B cell (primary cell): ENCODE data around the gene SLC16A9. TPM values are rescaled to one million over a fixed set of nuclear protein-coding genes. Genes with fewer than 3 reads are reported as not detected.

Experiments used
- ATAC-seq: fragments of 200-7000 bp; cut with Tn5 transposase; one replicate; pipeline ENCODE4 v1.10.0; 2021; ENCODE audit warnings: low read depth, mild to moderate bottlenecking, moderate number of reproducible peaks, moderate library complexity
- CTCF ChIA-PET: fragments of 350-600 bp; sonication (Branson Sonifier 250); formaldehyde crosslinking; loops from one replicate; lab custom pipeline; 2021; ENCODE audit warnings: antibody characterized with exemption, inconsistent platforms; lab: Charles Lee
- POLR2A ChIA-PET: fragments of 350-600 bp; sonication (Branson Sonifier 250); formaldehyde crosslinking; loops from one replicate; lab custom pipeline; 2021; ENCODE audit warnings: antibody characterized with exemption; lab: Charles Lee
- DNase-seq: peaks from one replicate; pipeline ENCODE4 v3.0.0; 2013
- H2AFZ ChIP-seq: 2 replicates; pipeline ENCODE4 v1.6.1; 2012; ENCODE audit warnings: mild to moderate bottlenecking, low read depth, low read length; ENCODE audit not compliant: insufficient read depth, poor library complexity, severe bottlenecking
- H3K27ac ChIP-seq, 2 donors: 1 replicate in 1 of 2; 2 replicates in 1 of 2; pipeline ENCODE4 v1.5.1; 2012 to 2013; ENCODE audit warnings: low read length in 2 of 2, mild to moderate bottlenecking in 2 of 2, moderate library complexity in 1 of 2
- H3K27me3 ChIP-seq, 4 experiments: fragments of 200-600 bp in 1 of 4; sonication (generic) in 1 of 4; replicated peaks in 1 of 4; 1 replicate in 2 of 4; 2 replicates in 2 of 4; pipeline versions ENCODE4 v1.6.1 to v1.7.0; 2013 to 2016; ENCODE audit warnings: low read length in 3 of 4, mild to moderate bottlenecking in 2 of 4, mixed read lengths in 1 of 4, moderate library complexity in 1 of 4; ENCODE audit not compliant: insufficient read depth in 4 of 4, control insufficient read depth in 3 of 4; ENCODE audit errors: control extremely low read depth in 1 of 4
- H3K36me3 ChIP-seq, 2 experiments: replicated peaks in 1 of 2; 1 replicate in 1 of 2; 2 replicates in 1 of 2; pipeline versions ENCODE4 v1.6.1 to v1.7.1; 2013; ENCODE audit warnings: low read length in 1 of 2; ENCODE audit not compliant: insufficient read depth in 2 of 2, control insufficient read depth in 1 of 2; ENCODE audit errors: control extremely low read depth in 1 of 2, extremely low read depth in 1 of 2
- H3K4me1 ChIP-seq, 2 donors: fragments of 200-600 bp in 1 of 2; sonication (generic) in 1 of 2; 1 replicate in 1 of 2; 2 replicates in 1 of 2; pipeline versions ENCODE4 v1.5.1 to v1.6.1; 2013 to 2017; ENCODE audit warnings: low read length in 2 of 2; ENCODE audit not compliant: control insufficient read depth in 2 of 2, insufficient read depth in 2 of 2
- H3K4me2 ChIP-seq: replicated peaks from 2 replicates; pipeline ENCODE3; 2012; ENCODE audit warnings: mild to moderate bottlenecking, low read depth, low read length; ENCODE audit not compliant: poor library complexity, severe bottlenecking
- H3K4me3 ChIP-seq, 5 experiments: fragments of 200-600 bp in 1 of 5; sonication (generic) in 1 of 5; 1 replicate in 3 of 5; 2 replicates in 2 of 5; pipeline versions ENCODE4 v1.5.1 to v1.7.0; 2011 to 2016; ENCODE audit warnings: low read length in 4 of 5, mild to moderate bottlenecking in 4 of 5, low read depth in 2 of 5, control low read depth in 1 of 5, moderate library complexity in 1 of 5; ENCODE audit not compliant: insufficient read depth in 1 of 5; ENCODE audit errors: control extremely low read depth in 1 of 5, extremely low read depth in 1 of 5
- H3K79me2 ChIP-seq: fragments of 200-600 bp; sonication (generic); one replicate; pipeline ENCODE4 v1.6.0; 2016; ENCODE audit warnings: low read length; ENCODE audit not compliant: control insufficient read depth, insufficient read depth
- H3K9ac ChIP-seq: fragments of 200-600 bp; sonication (generic); 2 replicates; pipeline ENCODE4 v1.6.1; 2017; ENCODE audit warnings: mild to moderate bottlenecking, low read length, moderate library complexity
- H3K9me3 ChIP-seq, 3 donors: one replicate each; pipeline versions ENCODE4 v1.6.1 to v1.7.1; 2013; ENCODE audit warnings: low read length in 2 of 3; ENCODE audit not compliant: control insufficient read depth in 2 of 3, insufficient read depth in 1 of 3; ENCODE audit errors: control extremely low read depth in 1 of 3
- H4K20me1 ChIP-seq: 2 replicates; pipeline ENCODE4 v1.6.0; 2012; ENCODE audit warnings: mild to moderate bottlenecking, low read length; ENCODE audit not compliant: insufficient read depth, control insufficient read depth, poor library complexity, severe bottlenecking
- H3K27ac Mint-ChIP-seq: one replicate; pipeline ENCODE4 v1.8.0; 2021; ENCODE audit warnings: mixed read lengths
- H3K27me3 Mint-ChIP-seq: one replicate; pipeline ENCODE4 v1.8.0; 2021; ENCODE audit warnings: mixed read lengths
- H3K4me1 Mint-ChIP-seq: one replicate; pipeline ENCODE4 v1.8.0; 2021; ENCODE audit warnings: mixed read lengths
- H3K4me3 Mint-ChIP-seq: one replicate; pipeline ENCODE4 v1.8.0; 2021; ENCODE audit warnings: mixed read lengths
- H3K9me3 Mint-ChIP-seq: one replicate; pipeline ENCODE4 v1.8.0; 2022; ENCODE audit warnings: mixed read lengths; ENCODE audit not compliant: insufficient read depth
- CTCF ChIP-seq: fragments of 200-600 bp; IDR thresholded peaks from one replicate; pipeline ENCODE4 v1.8.0; 2022; ENCODE audit warnings: antibody characterized with exemption, mild to moderate bottlenecking
- EZH2 ChIP-seq: IDR thresholded peaks from 2 replicates; pipeline ENCODE4 v1.6.1; 2012; ENCODE audit warnings: borderline replicate concordance, low read depth, mild to moderate bottlenecking, moderate library complexity, low read length; ENCODE audit not compliant: insufficient read depth, poor library complexity, severe bottlenecking
- WGBS: methylation state at CpG from one replicate; pipeline ENCODE4 v1.1.5; 2013; ENCODE audit warnings: missing lambda C conversion rate; ENCODE audit not compliant: insufficient coverage; 5-methylcytosine and 5-hydroxymethylcytosine counted together
- intact Hi-C: fragments of 100-400 bp; cut with micrococcal nuclease; formaldehyde crosslinking; loops from one replicate; pipeline ENCODE4 v1.10.0; 2022
- polyA plus RNA-seq: library from polyadenylated mRNA; depleted of rRNA; stranded (reverse); fragments of >200 nt; gene quantifications from 2 replicates; pipeline ENCODE4 v1.2.3, GENCODE V29; 2012
- total RNA-seq, 2 donors: library from RNA; stranded (reverse); fragments of 120-200 nt in 1 of 2; gene quantifications; 1 replicate in 1 of 2; 2 replicates in 1 of 2; pipeline versions ENCODE4 v1.2.3 to v1.2.4, GENCODE V29; 2013 to 2022

Gene SLC16A9
- total and polyA plus RNA-seq, 2 donors (not counting 1 experiment from before 2014, with no cell fraction given) = 0.04 TPM; not detected in 1

- TF ChIP-seq CTCF (no peak), EZH2 (no peak)
- no peak overlapping the region for H3K4me3 Mint-ChIP-seq
- peaks cover 10% of the 10 kb centered on the region for H3K27me3 Mint-ChIP-seq
- ChIA-PET POLR2A (no interaction called here), CTCF (no interaction called here)
- Histone ChIP-seq H3K36me3 (no peaks in the 10 kb centered on the region), H3K4me3 (no peak overlapping the region), H2AFZ (no peak overlapping the region), H3K9ac (no peak overlapping the region), H3K4me2 (no peak overlapping the region), H3K27me3 (no peaks in the 10 kb centered on the region), H4K20me1 (no peaks in the 10 kb centered on the region), H3K79me2 (no peaks in the 10 kb centered on the region), H3K9me3 (peaks cover 0 to 3% (median 0%) of the 10 kb centered on the region in 3 donors), H3K27ac (no peak overlapping the region), H3K4me1 (no peaks in the 10 kb centered on the region)
- no peak for DNase-seq
- H3K4me1 Mint-ChIP-seq = no peaks in the 10 kb centered on the region
- no peak for ATAC-seq
- intact Hi-C loops = no loop called here
- no CpG with 5 or more reads among the region's 3 CpGs for WGBS
- no peak overlapping the region for H3K27ac Mint-ChIP-seq
- H3K9me3 Mint-ChIP-seq = no peaks in the 10 kb centered on the region
Measured at GRCh38 chr10:59757966-59758365, 48.3 kb upstream of the SLC16A9 start.

GRCh38 chr10:59754951-59755350, 45.3 kb upstream of the SLC16A9 start:
- Histone ChIP-seq H3K27me3 (peaks cover 0 to 3% (median 0%) of the 10 kb centered on the region in 4 experiments), H3K4me3 (no peak overlapping the region), H3K9ac (no peak overlapping the region), H3K9me3 (no peaks in the 10 kb centered on the region), H3K4me2 (no peak overlapping the region), H3K4me1 (no peaks in the 10 kb centered on the region), H3K79me2 (no peaks in the 10 kb centered on the region), H2AFZ (no peak overlapping the region), H3K36me3 (no peaks in the 10 kb centered on the region), H4K20me1 (no peaks in the 10 kb centered on the region), H3K27ac (no peak overlapping the region)
- TF ChIP-seq CTCF = no peak
- no peak for TF ChIP-seq EZH2
- DNase-seq (no peak), ATAC-seq (no peak)
- no peaks in the 10 kb centered on the region for H3K9me3 Mint-ChIP-seq
- no peak overlapping the region for H3K4me3 Mint-ChIP-seq
- no peak overlapping the region for H3K27ac Mint-ChIP-seq
- no peaks in the 10 kb centered on the region for H3K4me1 Mint-ChIP-seq
- ChIA-PET POLR2A (no interaction called here), CTCF (no interaction called here)
- H3K27me3 Mint-ChIP-seq = peaks cover 21% of the 10 kb centered on the region
- intact Hi-C loops = no loop called here
- 86% methylated on average over 1 of the region's 4 CpGs for WGBS
